ENCODE results near the gene TRAPPC13.
"Not testable (repeated sequence)": the region's sequence is repeated elsewhere in the genome, so short reads cannot be mapped to it uniquely, and the experiment has no call there.

Gene TRAPPC13

GRCh38 chr5:65624571-65625555 is at the start of gene TRAPPC13, which contains the start of gene SHLD3:
Gene TRAPPC13, plus strand, starts transcription at chr5:65625027. Its CDS starts 34 bp downstream, at chr5:65625061.
Gene SHLD3, plus strand, starts transcription at chr5:65625027. Its CDS starts 4,561 bp downstream, at chr5:65629588.
- peak; percentile 78 for DNase-seq (ENCODE audit: low read depth, low spot score)

DNA sequence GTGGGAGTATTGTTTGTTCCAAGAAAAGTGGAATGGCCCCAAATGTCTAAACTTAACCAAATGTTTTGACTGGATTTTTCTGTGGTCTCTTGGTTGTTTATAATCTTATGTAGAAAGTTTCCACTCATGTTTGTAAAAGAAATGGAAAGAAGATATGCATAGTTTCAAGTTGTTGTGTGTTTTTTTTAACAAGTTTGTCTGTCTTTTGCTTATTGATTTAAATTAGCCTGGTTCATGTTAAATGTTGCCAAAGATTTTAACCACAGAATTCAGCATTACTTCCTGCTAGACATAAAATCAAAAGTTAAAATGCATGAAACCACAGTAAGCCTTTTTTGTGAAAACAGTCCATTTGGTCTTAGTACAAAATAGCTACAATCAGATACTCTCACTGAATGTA is 47.7 kb upstream of the TRAPPC13 start:
- DNase-seq (ENCODE audit: low read depth, low spot score) = no peak

GRCh38 chr5:65588694-65589093 is 36.1 kb upstream of the TRAPPC13 start:
- DNase-seq (ENCODE audit: low read depth, low spot score) = no peak

DNA sequence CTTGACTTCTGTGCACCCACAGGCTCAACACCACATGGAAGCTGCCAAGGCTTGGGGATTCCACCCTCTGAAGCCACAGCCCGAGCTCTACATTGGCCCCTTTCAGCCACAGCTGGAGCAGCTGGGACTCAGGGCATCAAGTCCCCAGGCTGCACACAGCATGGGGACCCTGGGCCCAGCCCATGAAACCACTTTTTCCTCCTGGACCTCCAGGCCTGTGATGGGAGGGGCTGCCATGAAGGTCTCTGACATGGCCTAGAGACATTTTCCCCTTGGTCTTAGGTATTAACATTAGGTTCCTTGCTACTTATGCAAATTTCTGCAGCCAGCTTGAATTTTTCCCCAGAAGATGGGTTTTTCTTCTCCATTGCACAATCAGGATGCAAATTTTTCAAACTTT is 23.1 kb upstream of the TRAPPC13 start:
- not testable (repeated sequence) for DNase-seq (ENCODE audit: low read depth, low spot score)

DNA sequence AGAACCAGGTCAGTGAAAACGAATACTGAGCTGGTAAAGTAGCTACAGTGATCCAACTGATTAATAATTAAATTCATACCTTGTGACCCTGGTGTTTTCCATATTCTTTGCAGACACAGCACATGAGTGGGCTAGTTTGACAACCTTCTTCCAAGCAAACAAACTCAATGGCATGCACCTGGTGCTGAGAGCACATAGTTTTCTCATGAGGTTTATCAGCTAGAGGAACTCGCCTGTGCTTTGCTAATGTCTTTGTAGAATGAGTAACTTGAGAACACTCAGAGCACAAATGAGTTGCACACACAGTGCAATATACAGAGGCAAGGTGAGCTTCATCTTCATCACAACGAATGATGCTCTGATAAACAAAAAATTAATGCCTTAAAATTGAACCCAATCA is 13.3 kb upstream of the TRAPPC13 start:
- no peak for DNase-seq (ENCODE audit: low read depth, low spot score)

DNA sequence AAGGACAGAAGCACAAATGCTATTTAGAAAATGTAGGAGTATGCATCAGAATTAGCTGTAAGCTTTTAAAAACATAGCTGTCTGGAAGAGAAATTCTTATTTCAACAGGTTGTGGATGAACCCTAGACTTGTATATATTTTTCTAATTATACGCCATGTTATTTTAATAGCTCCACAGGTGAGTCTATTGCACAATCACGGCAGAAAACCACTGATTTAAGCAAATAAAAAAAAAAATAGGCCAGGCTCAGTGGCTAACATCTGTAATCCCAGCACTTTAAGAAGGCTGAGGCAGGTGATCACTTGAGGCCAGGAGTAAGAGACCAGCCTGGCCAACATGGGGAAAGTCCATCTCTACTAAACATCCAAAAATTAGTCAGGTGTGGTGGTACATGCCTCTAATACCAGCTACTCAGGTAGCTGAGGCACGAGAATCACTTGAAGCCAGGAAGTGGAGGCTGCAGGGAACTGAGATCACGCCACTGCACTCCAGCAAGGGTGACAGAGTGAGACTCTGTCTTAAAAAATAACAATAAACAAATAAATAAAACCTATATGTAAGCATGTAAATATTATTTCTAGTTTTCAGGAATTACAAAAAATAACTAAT is 12.4 kb upstream of the TRAPPC13 start:
- no peak for DNase-seq (ENCODE audit: low read depth, low spot score)

GRCh38 chr5:65620021-65620420 is 4.8 kb upstream of the TRAPPC13 start:
- no peak for DNase-seq (ENCODE audit: low read depth, low spot score)

DNA sequence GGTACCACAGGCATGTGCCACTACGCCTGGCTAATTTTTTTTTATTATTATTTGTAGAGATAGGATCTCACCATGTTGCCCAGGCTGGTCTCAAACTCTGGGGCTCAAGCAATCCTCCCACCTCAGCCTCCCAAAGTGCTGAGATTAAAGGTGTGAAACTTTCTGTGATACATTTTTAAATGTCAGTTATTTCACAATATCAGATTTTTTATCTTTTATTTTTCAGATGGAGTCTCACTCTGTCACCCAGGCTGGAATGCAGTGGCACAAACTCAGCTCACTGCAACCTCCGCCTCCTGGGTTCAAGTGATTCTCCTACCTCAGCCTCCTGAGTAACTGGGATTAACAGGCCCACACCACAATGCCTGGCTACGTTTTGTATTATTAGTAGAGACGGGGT is 2.9 kb upstream of the TRAPPC13 start:
- not testable (repeated sequence) for DNase-seq (ENCODE audit: low read depth, low spot score)

- DNase-seq (ENCODE audit: low read depth, low spot score) = no peak
Measured at GRCh38 chr5:65623482-65623881, 1.3 kb upstream of the TRAPPC13 start.

DNA sequence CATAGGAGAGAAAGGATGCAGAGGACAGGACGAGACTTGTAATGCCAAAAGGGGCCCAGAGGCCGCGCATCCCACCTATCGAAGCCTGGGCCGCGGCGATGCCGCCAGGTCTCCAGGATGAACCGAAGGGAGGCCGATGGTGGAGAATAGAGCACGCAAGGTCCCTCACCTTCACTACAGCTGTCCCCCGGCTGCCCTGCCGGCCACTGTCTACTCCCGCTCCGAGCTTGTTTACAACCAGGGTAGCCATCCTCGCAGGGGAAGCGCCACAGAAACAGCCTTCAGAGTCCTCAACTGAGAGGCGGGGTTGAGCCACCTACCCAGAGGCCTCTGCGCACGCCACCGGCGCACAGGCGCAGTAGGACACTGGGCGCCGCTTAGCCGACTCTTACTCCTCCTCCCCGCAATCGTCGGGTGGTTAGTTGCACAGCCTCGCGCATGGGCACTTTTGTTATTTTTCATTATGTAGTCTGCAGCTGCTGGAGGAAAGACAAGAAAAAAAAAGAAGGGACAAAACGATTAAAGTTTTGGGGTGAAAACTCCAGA is 729 bp upstream of the TRAPPC13 start, which contains the start of gene TRIM23:
Gene TRIM23, minus strand, starts transcription at position 309 of the 546 bp plus-strand sequence. Its CDS starts 59 bp downstream, at position 250.
- DNase-seq (ENCODE audit: low read depth, low spot score) = peak; percentile 84

DNA sequence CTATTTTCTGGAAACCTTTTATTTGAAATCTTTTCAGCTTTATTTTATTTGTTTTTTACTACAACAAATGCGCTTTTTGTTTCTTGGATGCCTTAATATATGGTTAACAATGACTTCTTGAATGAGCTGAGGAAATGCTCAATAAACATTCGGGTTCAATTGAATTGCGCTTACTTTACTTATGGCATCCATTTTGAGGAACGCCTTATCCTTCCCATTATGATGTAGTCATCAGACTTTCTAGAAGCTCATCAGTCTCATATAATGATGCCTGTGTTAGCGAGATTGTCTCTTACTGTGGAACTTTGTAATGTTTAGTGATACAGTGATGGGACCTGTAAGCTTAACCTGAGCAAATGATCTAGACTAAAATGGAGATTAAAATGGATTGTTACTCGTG is 916 bp downstream of the TRAPPC13 start:
- DNase-seq (ENCODE audit: low read depth, low spot score) = no peak

DNA sequence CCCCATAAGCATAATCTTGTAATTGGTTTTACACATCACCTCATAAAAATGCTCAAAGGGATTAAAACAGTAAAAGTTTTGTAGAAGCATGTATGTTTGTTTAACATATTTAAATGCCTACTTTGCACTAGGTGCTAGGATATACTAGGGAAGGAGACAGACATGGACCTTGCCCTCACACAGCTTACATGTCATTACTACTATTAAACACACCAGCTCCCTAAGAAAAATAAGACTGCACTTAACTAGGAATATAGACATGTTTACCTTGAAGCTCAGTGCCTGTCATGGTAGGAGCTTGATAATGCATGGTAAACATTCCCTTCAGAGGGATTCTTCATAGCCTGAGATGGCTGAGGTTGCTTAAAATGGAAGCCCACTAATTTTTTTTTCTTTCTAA is 6.2 kb downstream of the TRAPPC13 start:
- no peak for DNase-seq (ENCODE audit: low read depth, low spot score)

- DNase-seq (ENCODE audit: low read depth, low spot score) = no peak
Measured at GRCh38 chr5:65640240-65640639, 15.4 kb downstream of the TRAPPC13 start.

DNA sequence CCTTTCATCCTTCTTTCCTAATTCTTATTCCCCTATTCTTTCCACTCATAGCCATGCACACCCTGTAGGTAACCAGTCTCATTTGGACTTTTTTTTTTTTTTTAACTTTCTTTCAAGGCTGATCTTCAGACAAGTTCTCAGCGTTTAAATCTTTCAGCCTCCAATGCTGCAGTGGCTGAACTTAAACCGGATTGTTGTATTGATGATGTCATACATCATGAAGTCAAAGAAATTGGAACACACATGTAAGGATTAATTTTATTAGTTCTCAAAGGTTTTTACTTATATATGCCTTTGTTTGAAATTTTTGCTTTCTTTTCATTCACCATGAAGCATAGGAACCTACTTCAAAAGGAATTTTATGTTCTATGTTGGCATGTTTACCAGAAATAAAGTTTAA is 22.1 kb downstream of the TRAPPC13 start:
- no peak for DNase-seq (ENCODE audit: low read depth, low spot score)

GRCh38 chr5:65647941-65648340 is 23.1 kb downstream of the TRAPPC13 start:
- DNase-seq (ENCODE audit: low read depth, low spot score) = no peak

GRCh38 chr5:65651144-65651543 is 26.3 kb downstream of the TRAPPC13 start:
- DNase-seq (ENCODE audit: low read depth, low spot score) = no peak

DNA sequence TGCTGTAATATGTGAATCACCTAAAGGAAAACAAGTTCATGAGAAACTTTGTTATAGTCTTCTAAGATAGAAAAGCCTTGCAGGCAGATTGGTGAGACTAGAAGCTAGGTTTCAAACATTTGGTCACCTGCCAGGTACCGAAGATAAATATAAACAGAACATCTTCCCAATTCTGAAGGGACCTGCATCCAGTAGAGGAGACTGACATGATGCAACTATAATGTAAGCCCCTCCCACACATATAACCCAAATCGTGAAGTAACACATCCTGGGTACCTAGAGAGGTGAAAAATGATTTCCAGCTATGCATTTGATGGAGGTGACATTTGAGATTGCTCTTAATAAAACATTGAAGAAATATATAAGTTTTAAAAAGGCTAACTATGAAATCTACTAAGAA is 29.9 kb downstream of the TRAPPC13 start:
- no peak for DNase-seq (ENCODE audit: low read depth, low spot score)

DNA sequence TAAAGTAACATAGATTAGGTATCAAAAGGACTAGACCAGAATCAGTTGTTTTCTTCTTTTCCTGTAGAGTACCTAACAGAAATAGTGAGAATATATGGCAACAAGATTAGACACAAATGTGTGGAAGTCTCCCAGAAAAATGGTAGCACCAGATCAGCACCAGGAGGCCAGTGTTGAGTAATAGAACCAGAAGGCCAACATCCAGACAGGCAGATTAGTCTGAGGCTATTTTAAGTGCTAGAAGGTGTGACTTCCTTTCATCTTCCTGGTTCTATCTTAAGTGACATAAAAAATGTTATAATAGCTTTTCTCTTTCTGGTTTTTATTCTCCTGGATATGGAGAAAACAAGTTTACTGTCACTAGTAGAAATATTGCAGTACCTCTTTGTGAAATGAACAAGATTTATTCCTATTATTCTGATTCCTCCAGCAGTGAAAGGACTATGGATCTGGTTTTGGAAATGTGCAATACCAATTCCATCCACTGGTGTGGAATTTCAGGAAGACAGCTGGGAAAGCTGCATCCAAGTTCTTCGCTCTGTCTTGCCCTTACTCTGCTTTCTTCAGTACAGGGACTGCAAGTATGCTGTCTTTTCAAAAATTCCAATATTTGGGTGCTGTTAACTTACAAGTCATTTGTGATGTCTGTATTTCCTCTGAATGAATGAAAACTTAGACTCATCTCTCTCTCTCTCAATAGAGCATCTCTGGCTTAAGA is 39.1 kb downstream of the TRAPPC13 start:
- no peak for DNase-seq (ENCODE audit: low read depth, low spot score)

- no peak for DNase-seq (ENCODE audit: low read depth, low spot score)
Measured at GRCh38 chr5:65668696-65669095, 43.9 kb downstream of the TRAPPC13 start.

- no peak for DNase-seq (ENCODE audit: low read depth, low spot score)
Measured at GRCh38 chr5:65672796-65673195, 48.0 kb downstream of the TRAPPC13 start.

GRCh38 chr5:65674749-65675148 is 49.9 kb downstream of the TRAPPC13 start:
- DNase-seq (ENCODE audit: low read depth, low spot score) = no peak

- DNase-seq (ENCODE audit: low read depth, low spot score) = not testable (repeated sequence)
Measured at GRCh38 chr5:65676056-65676455, 51.2 kb downstream of the TRAPPC13 start.
